ENCODE results near the gene PUS3.

The PUS3 gene

GRCh38 chr11:125902927-125903710 lies at the start of gene PUS3:
Gene PUS3 (minus strand): TSS chr11:125903206. CDS start chr11:125896284, 6,922 bp downstream.
- peak; percentile 96 for DNase-seq (ENCODE audit: low spot score)

GRCh38 chr11:125952559-125952958 lies 49.6 kb upstream of the PUS3 start:
- DNase-seq (ENCODE audit: low spot score) = peak; percentile 22

- no peak for DNase-seq (ENCODE audit: low spot score)
Measured at GRCh38 chr11:125951731-125952130, 48.7 kb upstream of the PUS3 start.

GRCh38 chr11:125950696-125951651 lies 48.0 kb upstream of the PUS3 start:
- DNase-seq (ENCODE audit: low spot score) = peak; percentile 23

- no peak for DNase-seq (ENCODE audit: low spot score)
Measured at GRCh38 chr11:125950178-125950490, 47.1 kb upstream of the PUS3 start.

- DNase-seq (ENCODE audit: low spot score) = no peak
Measured at GRCh38 chr11:125949271-125950177, 46.5 kb upstream of the PUS3 start.

- no peak for DNase-seq (ENCODE audit: low spot score)
Measured at GRCh38 chr11:125948278-125949051, 45.5 kb upstream of the PUS3 start.

- no peak for DNase-seq (ENCODE audit: low spot score)
Measured at GRCh38 chr11:125947419-125948277, 44.6 kb upstream of the PUS3 start.

GRCh38 chr11:125946712-125947418 lies 43.9 kb upstream of the PUS3 start:
- DNase-seq (ENCODE audit: low spot score) = no peak

GRCh38 chr11:125945797-125946520 lies 43.0 kb upstream of the PUS3 start, which contains the start of gene VSIG10L2:
Gene VSIG10L2 (plus strand): TSS chr11:125946044. CDS start chr11:125946056, 12 bp downstream.
- DNase-seq (ENCODE audit: low spot score) = no peak

GRCh38 chr11:125945011-125945796 lies 42.2 kb upstream of the PUS3 start:
- DNase-seq (ENCODE audit: low spot score) = no peak

- DNase-seq (ENCODE audit: low spot score) = no peak
Measured at GRCh38 chr11:125944350-125945010, 41.5 kb upstream of the PUS3 start.

GRCh38 chr11:125943661-125944349 lies 40.8 kb upstream of the PUS3 start:
- DNase-seq (ENCODE audit: low spot score) = no peak

- no peak for DNase-seq (ENCODE audit: low spot score)
Measured at GRCh38 chr11:125942771-125943428, 39.9 kb upstream of the PUS3 start.

- DNase-seq (ENCODE audit: low spot score) = peak; percentile 80
Measured at GRCh38 chr11:125941619-125942611, 38.9 kb upstream of the PUS3 start.
